ENCODE measurements around the gene TMEM74B. TPM values are rescaled to one million over a fixed set of nuclear protein-coding genes. Genes with fewer than 3 reads are reported as not detected.

Gene TMEM74B
- total and polyA plus RNA-seq, 2 of the 8 experiments (the other 6 are each of a cell fraction or from before 2014, with no cell fraction given), result 4.0 to 6.4 TPM

- Histone ChIP-seq H3K4me1 (replicated peaks in 1 of 4; ENCODE audit: control insufficient read depth in 3 of 4, insufficient read depth in 4 of 4, low read length in 3 of 4) (peaks cover 0 to 10% (median 0%) of the 10 kb centered on the region in 4 experiments; a peak in 3 of 7 replicates), H3K56ac (replicated peaks; ENCODE audit: insufficient read length, low read depth, low read length) (no peak overlapping the region), H2BK120ac (replicated peaks; ENCODE audit: low read depth, low read length) (no peak overlapping the region), H4K8ac (ENCODE audit: extremely low read depth, insufficient read depth, low read length) (peak overlapping the region; percentile 17; the same call in 1 of the 2 replicates), H3K4ac (replicated peaks; ENCODE audit: insufficient read length, low read depth, low read length) (no peak overlapping the region), H2BK20ac (ENCODE audit: low read length) (no peak overlapping the region), H3K4me3 (ENCODE audit: extremely low read depth in 1 of 4, insufficient read depth in 2 of 4, low read depth in 3 of 4, low read length in 4 of 4) (no peak overlapping the region), H2BK12ac (ENCODE audit: low read depth, low read length) (no peak overlapping the region), H4K20me1 (replicated peaks in 1 of 2; ENCODE audit: control insufficient read depth in 1 of 2, insufficient read depth in 2 of 2, low read length in 2 of 2) (no peaks in the 10 kb centered on the region), H3K14ac (ENCODE audit: insufficient read length) (no peak overlapping the region), H3K9ac (replicated peaks in 1 of 4; ENCODE audit: extremely low read depth in 1 of 4, low read depth in 3 of 4, low read length in 3 of 4) (no peak overlapping the region), H2BK5ac (ENCODE audit: low read depth, low read length) (no peak overlapping the region), H3K18ac (ENCODE audit: extremely low read depth, low read length) (no peak overlapping the region), H2AFZ (ENCODE audit: low read length) (peak overlapping the region; percentile 91), H3K36me3 (ENCODE audit: control insufficient read depth in 2 of 4, insufficient read depth in 4 of 4, low read length in 3 of 4) (no peaks in the 10 kb centered on the region), H3K79me1 (ENCODE audit: low read depth, low read length) (no peaks in the 10 kb centered on the region), H2AK5ac (ENCODE audit: low read depth, low read length) (no peak overlapping the region), H3K79me2 (ENCODE audit: control insufficient read depth in 1 of 2, insufficient read depth in 2 of 2, low read length in 2 of 2) (no peaks in the 10 kb centered on the region), H3K9me3 (ENCODE audit: insufficient read depth in 2 of 2, low read depth in 1 of 2, low read length in 1 of 2) (no peaks in the 10 kb centered on the region), H2BK15ac (ENCODE audit: low read length) (no peak overlapping the region), H4K5ac (ENCODE audit: insufficient read length, low read depth, low read length) (no peak overlapping the region), H3K23me2 (ENCODE audit: low read depth, low read length) (no peaks in the 10 kb centered on the region), H4K91ac (replicated peaks; ENCODE audit: insufficient read length, low read length) (no peak overlapping the region), H3K23ac (ENCODE audit: insufficient read length) (no peak overlapping the region), H3K27me3 (replicated peaks in 1 of 4; ENCODE audit: control insufficient read depth in 3 of 4, extremely low read depth in 1 of 4, insufficient read depth in 3 of 4, low read length in 3 of 4) (0 out of 7 replicates have a peak, but pooled peaks cover 0 to 3% (median 0%) of the 10 kb centered on the region in 4 experiments), H3K27ac (ENCODE audit: low read depth, low read length) (no peak overlapping the region), H3K4me2 (ENCODE audit: insufficient read depth in 1 of 2, low read depth in 2 of 2, low read length in 2 of 2) (peak overlapping the region in 1 of 2 experiments; percentile 24; a peak in 3 of 4 replicates)
- FAIRE-seq, result peak; percentile 70
- DNase-seq (ENCODE audit: low read depth in 1 of 2, low spot score in 2 of 2), result peak; percentile 53 to 77
- 16% methylated on average over 21 of the region's 21 CpGs; no CpG with 5 or more reads in 1 of the 2 experiments for WGBS, 2 experiments (ENCODE audit: extremely low coverage in 1 of 2, insufficient coverage in 1 of 2, insufficient read length in 1 of 2, insufficient replicate concordance in 2 of 2, low coverage in 1 of 2, low lambda C conversion rate in 2 of 2, missing lambda C conversion rate in 1 of 2)
- POLR2A ChIA-PET (ENCODE audit: partially characterized antibody), result interaction anchor here (1.0 to 2.4 kb wide), 3 partner anchors 12 to 37 kb away, joined by 3 to 7 read pairs (median 4); partner anchors contain the start of gene RAD21L1
- CTCF ChIA-PET (ENCODE audit: partially characterized antibody), result interaction anchor here (0.7 to 11.9 kb wide), 20 partner anchors 13 to 256 kb away, joined by 3 to 101 read pairs (median 5); partner anchors contain the start of genes RAD21L1 and TMEM74B
- TF ChIP-seq NRF1 (IDR thresholded peaks at IDR 0.05; ENCODE audit: low read depth, low read length), result no peak
- TF ChIP-seq TCF12 (IDR thresholded peaks at IDR 0.05; ENCODE audit: low read depth, low read length), result no peak
- TF ChIP-seq, protein P1, sequence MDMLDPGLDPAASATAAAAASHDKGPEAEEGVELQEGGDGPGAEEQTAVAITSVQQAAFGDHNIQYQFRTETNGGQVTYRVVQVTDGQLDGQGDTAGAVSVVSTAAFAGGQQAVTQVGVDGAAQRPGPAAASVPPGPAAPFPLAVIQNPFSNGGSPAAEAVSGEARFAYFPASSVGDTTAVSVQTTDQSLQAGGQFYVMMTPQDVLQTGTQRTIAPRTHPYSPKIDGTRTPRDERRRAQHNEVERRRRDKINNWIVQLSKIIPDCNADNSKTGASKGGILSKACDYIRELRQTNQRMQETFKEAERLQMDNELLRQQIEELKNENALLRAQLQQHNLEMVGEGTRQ (IDR thresholded peaks at IDR 0.05; ENCODE audit: low read length), result no peak
- no peak for TF ChIP-seq POLR2AphosphoS5 (IDR thresholded peaks at IDR 0.05; ENCODE audit: low read depth, low read length)
- no peak for TF ChIP-seq CHD1 (IDR thresholded peaks at IDR 0.05; ENCODE audit: low read depth, low read length)
- TF ChIP-seq TEAD4 (IDR thresholded peaks at IDR 0.05; ENCODE audit: low read depth, low read length), result no peak
- TF ChIP-seq RNF2 (IDR thresholded peaks at IDR 0.05; ENCODE audit: borderline replicate concordance, low read depth, low read length, missing control alignments, poor library complexity, severe bottlenecking), result no peak
- no peak for TF ChIP-seq CHD2 (IDR thresholded peaks at IDR 0.05; ENCODE audit: low read length)
- TF ChIP-seq MAFK (IDR thresholded peaks at IDR 0.05; ENCODE audit: low read depth, low read length), result peak; percentile 44; the same call in 1 of the 2 replicates
- TF ChIP-seq POLR2A (IDR thresholded peaks at IDR 0.05; ENCODE audit: control extremely low read depth in 1 of 2, low read depth in 2 of 2, low read length in 2 of 2), result no peak
- no peak for TF ChIP-seq CTBP2 (IDR thresholded peaks at IDR 0.05; ENCODE audit: borderline replicate concordance, insufficient read depth, insufficient read length, low read length)
Measured at GRCh38 chr20:1212607-1213396, 28.0 kb upstream of the TMEM74B start.
